Stimulated activated naive CD4-positive, alpha-beta T cell (primary cell): Measurements from ENCODE around the gene TUBB.
"Not testable (repeated sequence)": the region's sequence is repeated elsewhere in the genome, so short reads cannot be mapped to it uniquely, and the experiment has no call there.

ENCODE experiments used
- DNase-seq, 6 experiments: peaks; one replicate each; lab custom pipeline; 2025; lab: John Stamatoyannopoulos, UW

The TUBB gene

DNA sequence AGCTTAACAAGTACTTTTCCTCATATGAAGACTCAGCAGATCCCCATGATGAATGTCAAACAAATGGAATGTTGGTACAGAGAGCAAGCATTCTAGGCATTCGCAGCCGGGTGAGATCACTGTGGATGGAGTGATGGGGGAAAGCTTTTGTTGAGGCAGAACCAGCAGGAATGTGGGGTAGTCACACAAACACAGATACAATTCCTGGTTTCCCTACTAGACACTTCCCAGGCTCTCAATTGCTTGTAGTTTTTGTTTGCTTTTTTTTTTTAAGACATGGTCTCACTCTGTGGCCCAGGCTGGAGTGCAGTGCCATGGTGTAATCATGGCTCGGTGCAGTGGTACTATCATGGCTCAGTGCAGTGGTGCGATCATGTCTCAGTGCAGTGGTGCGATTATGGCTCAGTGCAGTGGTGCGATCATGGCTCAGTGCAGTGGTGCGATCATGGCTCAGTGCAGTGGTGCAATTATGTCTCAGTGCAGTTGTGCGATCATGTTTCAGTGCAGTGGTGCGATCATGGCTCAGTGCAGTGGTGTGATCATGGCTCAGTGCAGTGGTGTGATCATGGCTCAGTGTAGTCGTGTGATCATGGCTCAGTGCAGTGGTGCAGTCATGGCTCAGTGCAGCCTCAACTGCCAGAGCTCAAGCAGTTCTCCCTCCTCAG is 39.6 kb downstream of the TUBB start:
- no peak for DNase-seq

DNA sequence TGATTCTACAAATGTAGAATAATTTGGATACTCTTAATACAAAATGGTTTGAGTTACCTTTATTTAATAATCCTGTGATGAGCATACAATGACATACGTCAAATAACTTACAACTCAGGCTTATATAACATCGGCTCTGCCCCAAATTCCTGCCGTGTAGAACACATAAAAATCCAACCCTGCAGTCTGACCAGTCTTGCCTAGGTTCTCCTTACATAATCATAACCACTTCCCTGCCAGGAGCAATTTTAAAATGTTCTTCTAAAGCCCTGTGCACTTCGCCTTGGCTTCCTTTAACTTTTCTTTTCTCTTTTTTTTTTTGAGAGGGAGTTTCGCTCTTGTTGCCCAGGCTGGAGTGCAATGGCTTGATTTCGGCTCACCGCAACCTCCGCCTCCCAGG is 40.4 kb downstream of the TUBB start:
- DNase-seq = no peak

DNA sequence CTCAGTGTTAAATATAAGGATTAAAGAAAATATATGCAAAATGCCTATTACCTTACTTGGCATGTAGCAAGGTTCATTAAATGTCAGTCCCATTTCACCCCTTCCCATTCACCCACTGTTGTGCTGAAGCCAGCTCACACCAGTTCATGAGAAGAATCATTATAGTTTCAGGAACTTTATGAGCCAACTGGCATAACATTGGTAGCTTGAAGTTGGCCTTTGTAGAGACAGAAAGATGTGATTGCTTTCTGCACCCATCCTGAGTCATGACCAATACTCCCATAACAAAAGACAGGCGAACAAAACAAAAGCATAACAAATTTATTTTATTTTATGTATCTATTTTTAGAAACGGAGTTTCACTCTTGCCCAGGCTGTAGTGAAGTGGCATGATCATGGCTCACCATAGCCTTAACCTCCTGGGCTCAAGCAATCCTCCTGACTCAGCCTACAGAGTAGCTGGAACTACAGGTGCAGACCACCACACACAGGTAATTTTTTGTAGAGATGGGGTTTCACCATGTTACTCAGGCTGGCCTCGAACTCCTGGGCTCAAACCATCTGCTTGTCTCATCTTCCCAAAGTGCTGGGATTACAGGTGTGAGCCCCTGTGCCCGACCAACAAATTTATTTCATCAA is 41.8 kb downstream of the TUBB start:
- DNase-seq = no peak

DNA sequence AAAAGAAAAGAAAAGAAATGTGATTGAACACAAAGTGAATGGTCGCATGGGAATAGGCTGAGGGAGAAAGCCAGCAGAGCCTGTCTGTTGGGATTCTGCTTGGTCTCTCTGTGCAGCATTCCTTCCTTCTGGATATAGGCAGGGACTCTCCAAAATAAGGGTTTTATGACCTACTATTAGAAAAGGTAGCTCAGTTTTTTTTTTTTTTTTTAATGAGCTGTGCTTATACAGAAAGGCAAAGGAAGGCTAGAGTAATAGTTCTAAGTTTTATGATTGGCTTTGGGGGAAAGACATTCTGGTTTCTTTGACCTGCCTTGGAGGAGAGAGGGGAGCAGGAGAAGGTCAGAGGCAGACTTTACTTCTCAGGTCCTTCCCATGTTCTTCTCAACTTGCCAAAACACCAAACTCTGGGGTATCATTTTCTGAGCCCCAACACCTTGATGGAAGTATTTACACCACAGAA is 43.0 kb downstream of the TUBB start:
- DNase-seq = no peak

DNA sequence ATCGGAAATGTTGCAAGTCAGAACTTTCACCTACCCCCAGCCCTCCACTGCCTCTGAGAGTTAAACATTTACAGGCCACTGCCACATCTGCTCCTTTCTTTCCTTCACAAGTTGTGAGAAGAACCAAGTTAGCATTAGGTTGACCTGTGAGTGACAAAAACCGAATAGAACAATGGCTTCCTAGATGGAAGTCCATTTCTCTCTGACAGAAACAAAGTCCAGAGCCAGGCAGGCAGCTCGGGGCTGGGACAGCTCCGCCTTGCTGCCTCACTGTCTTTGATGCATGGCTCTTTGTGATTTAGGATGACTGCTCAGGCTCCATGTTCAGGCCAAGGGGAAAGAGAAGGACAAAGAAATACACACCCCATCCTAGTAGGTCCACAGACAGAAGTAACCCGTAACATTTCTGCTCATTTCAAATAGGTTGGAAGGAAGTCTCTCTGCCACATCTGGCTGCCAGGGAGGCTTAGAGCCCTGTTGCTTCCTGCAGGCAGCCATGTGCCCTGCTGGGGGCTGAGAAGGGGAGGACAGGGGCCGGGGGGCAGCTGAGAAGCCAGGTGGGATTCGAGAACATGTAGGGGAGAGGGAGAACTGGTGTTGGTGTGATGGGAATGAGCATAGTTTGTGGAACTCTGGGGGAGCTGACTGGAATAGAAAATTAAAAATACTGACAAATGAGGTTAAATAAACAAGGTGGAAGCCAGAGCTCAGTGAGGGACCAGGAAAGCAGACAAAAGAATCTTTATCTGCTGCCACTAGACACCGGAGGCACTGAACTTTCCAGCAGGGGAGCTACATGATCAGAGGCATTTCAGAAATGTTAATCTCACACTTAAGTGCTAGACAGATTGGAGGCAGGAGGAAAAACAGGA is 43.7 kb downstream of the TUBB start:
- peak in 2 of 6 experiments; percentile 12 to 28 for DNase-seq

DNA sequence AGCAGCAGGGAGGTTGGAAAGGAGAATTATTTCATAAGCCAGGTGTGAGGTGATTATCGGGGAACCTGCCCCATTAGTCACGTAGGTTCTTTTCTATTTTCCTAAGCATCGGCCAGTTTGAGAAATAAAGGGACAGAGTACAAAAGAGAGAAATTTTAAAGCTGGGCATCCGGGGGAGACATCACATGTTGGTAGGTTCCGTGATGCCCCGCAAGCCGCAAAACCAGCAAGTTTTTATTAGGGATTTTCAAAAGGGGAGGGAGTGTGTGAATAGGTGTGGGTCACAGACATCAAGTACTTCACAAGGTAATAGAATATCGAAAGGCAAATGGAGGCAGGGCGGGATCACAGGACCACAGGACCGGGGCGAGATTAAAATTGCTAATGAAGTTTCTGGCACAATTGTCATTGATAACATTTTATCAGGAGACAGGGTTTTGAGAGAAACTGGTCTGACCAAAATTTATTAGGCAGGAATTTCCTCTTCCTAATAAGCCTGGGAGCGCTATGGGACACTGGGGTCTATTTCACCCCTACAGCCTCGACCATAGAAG is 44.4 kb downstream of the TUBB start:
- not testable (repeated sequence) for DNase-seq

DNA sequence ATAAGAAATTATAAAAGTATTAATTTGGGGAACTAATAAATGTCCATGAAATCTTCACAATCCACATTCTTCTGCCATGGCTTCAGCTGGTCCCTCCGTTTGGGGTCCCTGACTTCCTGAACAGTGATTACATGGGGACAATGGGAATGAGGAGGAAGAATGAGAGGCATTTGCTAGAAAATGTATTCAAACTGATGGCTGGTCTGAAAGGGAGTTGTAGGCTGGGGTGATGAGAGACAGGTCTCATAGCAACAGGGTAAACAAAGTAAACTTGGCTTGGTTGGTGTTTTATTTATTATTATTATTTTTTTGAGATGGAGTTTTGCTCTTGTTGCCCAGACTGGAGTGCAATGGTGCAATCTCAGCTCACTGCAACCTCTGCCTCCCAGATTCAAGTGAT is 45.3 kb downstream of the TUBB start:
- DNase-seq = not testable (repeated sequence)

DNA sequence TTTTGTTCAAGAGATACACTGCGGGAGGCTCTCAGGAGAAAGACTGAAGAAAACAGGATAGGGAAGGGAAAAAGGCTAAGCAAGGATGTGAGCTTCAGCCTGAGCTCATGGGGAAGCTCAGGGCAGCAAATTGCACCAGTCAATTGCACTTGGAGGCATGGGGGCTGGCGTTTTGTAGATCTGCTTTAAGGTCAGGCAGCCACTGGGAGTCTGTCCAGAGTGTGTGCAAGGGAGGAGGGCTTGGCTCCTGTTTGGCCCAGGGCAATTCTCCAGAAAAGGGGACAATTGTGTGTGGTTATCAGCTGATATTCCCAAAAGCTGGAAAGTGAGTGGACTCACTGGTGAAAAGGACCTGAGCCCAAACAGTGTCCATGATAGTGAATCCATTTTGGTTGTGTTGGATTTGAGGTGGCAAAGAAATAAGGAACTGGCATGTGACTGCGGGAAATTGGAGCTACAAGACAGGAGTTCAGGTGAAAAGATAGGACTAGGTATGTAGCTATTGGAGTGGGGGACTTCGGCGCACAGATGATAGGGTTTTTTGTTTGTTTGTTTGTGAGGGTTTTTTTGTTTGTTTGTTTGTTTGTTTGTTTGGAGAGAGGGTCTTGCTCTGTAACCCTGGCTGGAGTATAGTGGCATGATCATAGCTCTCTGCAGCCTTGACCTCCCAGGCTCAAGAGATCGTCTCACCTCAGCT is 46.5 kb downstream of the TUBB start:
- DNase-seq = no peak

DNA sequence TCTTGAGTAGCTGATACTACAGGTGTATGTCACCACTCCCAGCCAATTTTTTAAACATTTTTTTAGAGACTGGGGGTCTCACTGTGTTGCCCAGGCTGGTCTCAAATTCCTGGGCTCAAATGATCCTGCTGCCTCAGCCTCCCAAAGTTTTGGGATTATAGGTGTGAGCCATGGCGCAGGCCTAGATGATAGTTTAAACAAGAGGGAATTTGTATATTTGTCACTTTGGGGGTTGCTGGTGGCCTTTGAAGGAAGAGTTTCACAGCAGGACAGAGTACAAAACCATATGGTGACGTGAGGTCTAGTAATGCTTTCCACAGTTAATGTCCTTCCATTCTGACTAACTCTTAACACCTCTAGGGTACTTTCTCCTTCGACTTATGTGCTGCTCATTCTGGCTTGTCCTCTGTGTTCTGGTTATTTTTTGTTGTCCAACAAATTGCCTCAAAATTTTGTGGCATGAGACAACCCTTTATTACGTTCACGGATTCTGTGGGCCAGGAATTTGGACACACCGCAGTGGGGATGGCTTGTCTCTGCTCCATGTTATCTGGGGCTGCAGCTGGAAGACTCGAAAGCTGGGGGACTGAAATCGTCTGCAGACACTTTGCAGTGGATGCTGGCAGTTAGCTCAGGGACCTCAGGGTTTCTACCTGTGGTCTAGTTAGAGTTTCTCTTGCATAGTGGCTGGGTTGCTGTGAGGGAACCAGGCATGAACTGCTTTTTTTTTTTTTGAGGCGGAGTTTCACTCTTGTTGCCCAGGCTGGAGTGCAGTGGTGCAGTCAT is 47.2 kb downstream of the TUBB start:
- no peak for DNase-seq

DNA sequence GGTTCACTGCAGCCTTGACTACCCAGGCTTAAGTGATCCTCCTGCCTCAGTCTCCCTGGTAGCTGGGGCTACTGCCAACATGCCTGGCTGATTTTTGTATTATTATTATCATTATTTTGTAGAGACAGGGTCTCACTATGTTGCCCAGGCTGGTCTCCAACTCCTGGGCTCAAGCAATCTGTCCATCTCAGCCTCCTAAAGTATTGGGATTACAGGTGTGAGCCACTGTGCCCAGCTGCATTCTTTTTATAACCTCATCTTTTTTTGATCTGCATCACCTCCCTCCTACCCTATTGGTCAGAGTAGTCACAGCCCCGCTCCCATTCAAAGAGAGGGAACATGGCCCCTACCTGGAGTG is 47.8 kb downstream of the TUBB start:
- no peak for DNase-seq

DNA sequence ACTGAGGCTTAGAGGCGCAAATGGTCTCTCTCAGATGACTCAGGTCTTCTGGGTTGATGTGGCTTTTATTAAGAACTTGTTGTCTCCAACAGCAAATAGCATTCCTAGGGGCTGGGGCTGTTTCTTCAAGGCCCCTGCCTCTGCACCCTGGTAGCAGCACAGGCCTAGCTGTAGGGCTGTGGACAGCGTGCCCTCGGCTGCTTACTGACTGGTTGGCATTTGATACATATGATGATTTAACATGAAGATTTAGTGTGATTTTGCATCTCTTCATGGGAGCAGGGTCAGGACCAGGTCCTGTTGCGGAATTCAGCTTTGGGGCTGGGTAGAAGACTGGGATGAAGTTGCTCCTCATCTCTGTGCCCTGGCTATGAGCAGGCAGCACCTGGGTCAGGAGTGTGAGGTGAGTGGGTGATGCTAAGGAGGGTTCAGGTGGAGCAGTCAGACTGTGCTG is 48.5 kb downstream of the TUBB start:
- DNase-seq = no peak

DNA sequence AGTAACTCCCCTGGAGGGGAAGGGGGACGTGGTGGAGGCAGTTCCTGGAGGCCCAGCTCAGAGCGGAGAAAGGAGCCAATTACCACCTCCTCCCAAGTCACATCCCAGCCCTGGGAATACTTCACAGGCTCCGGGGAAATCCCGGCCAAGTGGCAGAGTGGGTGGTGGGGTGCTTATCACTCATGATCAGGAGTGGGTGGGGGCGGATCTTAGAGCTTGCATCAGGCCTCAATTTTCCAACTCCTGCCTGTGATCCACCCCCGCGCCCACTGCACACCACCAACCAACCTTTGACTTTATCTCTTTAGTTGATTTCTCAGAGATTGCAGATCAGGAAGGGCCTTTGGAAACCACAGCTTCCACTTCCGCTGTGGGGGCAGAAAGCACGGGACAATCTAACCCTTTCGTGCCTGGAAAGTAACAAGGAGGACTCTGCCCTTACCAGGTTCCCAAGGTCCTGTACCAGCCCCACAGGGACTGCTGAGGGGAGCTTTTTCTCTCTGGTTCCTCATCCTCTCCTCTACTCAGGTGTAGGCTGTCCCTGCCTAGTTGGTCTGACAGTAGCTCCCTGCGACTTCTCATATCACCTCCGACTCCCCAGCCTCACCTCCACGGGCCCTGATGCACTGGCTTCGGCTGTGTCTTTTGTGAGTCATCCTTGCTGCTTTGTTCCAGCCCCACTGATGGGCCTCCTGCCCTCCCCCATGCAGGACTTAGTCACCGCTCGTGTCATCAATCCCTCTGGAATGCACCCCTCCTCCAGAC is 49.1 kb downstream of the TUBB start:
- DNase-seq = peak; percentile 33 to 60 (median 42)

DNA sequence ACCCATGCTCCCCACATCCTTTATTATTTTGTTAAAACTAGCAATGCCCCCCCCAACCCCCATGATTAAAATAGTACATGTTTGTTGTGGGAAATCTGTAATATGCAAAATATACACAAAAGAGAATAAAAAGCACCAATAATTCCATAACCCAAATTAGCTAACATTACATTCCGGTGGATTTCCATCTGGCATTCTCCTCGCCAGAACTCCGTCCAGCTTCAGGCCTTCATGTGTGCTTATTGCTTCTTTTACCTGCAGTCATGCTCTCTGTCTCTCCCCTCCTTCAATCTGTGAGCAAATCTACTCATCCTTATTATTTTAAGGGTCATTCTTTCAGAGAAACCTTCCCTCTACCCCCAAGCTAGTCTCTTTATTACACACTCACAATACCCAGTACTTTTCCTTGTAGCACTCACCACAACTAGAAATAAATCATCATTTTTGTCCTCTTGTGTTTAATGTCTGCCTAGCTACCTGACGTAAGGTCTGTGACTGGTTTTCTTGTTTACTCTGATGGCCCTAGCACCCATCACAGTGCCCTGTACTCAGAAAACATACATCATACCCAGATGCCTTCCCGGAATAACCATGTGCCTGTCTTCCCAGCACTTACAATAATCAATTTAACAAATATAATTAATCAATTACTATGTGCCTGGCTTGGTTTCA is 49.8 kb downstream of the TUBB start:
- DNase-seq = no peak

DNA sequence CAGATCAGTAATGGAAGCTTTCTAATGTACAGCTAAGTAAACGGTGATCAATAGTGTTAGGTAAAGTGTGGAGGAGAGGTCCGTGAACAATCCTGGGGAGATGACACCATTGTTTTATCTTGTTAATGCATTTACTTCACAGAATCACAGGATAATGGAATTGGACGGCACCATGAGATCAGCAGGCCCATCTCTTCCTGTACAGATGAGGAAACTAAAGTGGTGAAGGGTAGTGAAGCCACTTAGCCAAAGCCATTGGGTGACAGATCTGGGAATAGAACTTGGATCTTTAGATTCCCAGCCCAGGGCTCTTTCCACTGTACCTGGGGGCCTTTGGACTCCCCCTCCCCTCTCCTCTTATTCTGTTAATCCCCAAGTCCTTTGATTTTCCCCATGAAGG is 50.4 kb downstream of the TUBB start:
- no peak for DNase-seq

DNA sequence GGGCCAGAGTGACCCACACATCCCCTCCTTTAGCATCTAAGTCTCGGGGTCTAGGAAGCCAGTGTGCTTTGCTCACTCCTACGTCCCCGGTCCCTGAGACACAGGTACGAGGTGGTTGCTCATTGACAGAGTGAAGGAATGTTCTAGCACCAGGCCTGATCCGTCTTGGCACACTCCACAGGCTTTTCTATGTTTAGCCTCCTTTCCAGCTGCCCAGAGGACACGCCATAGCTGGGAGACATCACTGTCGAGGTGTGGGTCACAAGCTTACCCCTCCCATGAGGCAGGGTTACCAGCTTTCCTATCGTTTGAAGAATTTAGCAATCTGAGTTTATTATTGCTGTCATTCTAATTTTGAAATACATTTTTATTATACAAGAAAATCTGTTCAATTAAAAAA is 54.5 kb downstream of the TUBB start:
- DNase-seq = no peak
